ENCODE measurements around the gene CES4A.
"Not testable (repeated sequence)": the region's sequence is repeated elsewhere in the genome, so short reads cannot be mapped to it uniquely, and the experiment has no call there.

Gene CES4A

GRCh38 chr16:66958857-66959703 lies 29.3 kb upstream of the CES4A start:
- DNase-seq = no peak

DNA sequence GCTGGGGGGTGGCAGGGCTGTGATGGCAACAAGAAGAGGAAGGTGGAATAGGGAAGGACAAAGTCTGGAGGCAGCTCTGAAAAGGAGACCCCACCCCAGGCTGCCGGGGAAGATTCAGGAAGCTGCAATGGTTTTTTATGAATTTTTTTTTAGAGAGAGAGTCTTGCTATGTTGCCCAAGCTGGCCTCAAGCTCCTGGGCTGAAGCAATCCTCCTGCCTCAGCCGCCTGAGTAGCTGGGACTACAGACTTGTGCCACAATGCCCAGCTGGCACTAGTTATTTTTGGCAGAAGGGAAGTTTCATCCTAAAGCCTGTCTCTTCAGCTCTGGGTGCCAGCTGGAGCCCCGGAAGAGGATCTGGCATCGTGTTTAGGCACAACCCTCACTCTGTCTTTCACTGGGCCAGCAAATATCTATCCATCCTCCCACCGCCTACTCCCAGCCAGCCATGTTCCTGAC lies 28.7 kb upstream of the CES4A start:
- DNase-seq = no peak

DNA sequence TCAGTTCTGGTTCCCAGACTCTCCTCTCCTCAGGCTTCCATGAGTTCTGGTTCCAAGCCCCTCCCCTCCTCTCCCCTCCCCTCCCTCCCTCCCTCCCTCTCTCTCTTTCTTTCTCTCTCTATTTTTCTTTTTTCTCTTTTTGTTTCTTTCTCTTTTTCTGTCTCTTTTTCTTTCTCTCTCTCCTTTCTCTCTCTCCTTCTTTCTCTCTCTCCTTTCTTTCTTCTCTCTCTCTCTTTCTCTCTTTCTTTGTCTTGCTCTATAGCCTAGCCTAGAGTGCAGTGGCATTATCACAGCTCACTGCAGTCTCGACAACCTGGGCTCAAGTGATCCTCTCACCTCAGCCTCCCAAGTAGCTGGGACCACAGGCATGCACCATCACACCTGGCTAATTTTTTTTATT lies 28.1 kb upstream of the CES4A start:
- no peak for DNase-seq

- peak; percentile 33 to 54 for DNase-seq
Observed at GRCh38 chr16:66961065-66961744, 27.2 kb upstream of the CES4A start, which contains the start of gene CES3. Gene CES3 (plus strand): TSS chr16:66961266. CDS start chr16:66961308, 42 bp downstream.

DNA sequence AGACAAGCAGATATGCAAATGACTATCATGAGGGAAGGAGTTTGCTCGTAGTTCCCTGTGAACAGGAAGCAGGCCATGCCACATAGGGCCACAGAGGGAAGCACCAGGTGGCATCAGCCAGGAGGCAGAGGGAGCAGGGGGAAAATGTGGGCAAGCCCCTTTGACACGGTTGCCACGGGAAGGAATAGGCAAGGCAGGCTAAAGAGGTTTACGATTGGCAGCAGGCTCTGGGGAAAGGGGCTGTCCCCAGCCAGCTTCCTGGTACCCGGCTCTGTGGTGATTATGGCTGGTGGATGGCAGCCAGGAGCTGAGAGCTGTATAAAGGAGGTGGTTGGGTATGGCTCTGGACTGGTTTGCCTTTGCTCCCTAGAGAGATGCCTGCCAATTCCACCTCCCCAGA lies 26.5 kb upstream of the CES4A start:
- DNase-seq = no peak

DNA sequence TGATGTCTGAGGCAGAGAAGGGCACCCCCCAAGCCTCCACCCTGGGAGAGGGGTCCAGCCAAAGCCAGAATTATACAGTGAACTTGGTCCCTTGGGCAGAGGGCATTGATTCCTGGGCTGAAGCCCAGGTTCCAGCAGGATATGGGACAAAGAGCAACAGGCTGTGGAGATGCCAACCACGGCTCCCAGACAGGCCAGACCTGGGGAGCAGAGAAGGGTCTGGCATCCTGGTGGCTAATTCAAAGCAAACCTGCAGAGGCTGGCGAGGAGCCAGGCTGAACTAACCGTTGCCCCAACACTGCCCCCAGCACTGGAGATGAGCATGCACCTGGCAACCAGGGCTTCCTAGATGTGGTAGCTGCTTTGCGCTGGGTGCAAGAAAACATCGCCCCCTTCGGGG lies 24.3 kb upstream of the CES4A start:
- no peak for DNase-seq

DNA sequence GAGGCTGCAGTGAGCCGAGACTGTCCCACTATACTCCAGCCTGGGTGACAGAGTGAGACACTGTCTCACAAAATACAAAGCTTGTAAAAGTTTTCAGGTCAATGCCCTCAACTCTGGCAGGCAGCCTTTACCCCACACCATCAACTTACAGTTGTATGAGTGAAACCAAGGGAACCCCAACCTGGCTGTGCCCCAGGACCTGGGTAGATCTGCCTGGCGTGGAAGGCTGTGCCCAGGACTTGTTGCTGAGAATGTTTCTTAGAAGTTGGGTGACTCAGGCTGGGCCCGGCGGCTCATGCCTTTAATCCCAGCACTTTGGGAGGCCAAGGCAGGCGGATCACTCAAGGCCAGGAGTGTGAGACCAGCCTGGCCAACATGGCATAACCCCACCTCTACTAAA lies 19.5 kb upstream of the CES4A start:
- no peak for DNase-seq

DNA sequence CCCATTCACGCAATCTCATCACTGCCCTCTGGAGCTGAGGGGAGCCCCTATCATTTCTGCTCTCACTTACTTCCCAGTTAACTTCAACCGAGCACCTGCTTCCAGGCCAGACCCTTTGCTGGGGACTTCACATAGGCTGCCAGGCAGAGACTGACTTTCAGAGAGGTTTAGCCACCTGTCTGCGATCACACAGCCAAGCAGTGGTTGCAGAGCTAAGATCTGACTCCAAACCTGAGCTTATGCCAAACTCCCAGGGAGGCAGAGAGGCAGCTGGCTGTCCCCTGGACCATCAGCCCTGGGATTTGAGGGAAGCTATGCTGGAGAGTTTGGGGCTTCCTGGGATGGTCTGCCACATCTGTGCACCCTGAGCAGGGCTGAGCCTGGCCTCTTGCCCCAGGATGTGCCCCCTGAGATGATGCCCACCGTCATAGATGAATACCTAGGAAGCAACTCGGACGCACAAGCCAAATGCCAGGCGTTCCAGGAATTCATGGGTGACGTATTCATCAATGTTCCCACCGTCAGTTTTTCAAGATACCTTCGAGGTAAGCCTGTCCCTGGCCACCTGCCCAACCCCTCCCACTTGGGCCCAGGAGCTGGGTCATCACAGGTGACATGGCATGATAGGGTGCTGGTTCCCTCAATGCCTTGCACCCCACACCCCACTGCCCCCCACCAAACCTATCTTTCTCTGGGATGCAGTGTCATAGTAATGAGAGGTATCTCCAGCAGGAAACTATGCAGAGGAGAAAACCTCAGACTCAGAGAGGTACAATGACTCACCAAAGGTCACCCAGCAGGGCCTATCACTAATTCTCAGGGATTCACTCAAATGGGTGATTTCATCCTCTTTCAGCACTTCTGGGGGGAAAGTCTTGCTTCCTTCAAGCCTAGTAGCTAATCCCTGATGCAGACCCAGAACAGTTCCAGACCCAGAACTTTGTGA lies 17.3 kb upstream of the CES4A start:
- no peak for DNase-seq

DNA sequence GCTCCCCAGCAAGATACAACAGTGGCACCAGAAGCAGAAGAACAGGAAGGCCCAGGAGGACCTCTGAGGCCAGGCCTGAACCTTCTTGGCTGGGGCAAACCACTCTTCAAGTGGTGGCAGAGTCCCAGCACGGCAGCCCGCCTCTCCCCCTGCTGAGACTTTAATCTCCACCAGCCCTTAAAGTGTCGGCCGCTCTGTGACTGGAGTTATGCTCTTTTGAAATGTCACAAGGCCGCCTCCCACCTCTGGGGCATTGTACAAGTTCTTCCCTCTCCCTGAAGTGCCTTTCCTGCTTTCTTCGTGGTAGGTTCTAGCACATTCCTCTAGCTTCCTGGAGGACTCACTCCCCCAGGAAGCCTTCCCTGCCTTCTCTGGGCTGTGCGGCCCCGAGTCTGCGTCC lies 15.4 kb upstream of the CES4A start:
- DNase-seq = no peak

DNA sequence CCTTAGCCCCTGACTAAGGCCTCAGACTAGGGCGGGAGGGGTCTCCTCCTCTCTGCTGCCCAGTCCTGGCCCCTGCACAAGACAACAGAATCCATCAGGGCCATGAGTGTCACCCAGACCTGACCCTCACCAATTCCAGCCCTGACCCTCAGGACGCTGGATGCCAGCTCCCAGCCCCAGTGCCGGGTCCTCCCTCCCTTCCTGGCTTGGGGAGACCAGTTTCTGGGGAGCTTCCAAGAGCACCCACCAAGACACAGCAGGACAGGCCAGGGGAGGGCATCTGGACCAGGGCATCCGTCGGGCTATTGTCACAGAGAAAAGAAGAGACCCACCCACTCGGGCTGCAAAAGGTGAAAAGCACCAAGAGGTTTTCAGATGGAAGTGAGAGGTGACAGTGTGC lies 14.7 kb upstream of the CES4A start:
- DNase-seq = no peak

DNA sequence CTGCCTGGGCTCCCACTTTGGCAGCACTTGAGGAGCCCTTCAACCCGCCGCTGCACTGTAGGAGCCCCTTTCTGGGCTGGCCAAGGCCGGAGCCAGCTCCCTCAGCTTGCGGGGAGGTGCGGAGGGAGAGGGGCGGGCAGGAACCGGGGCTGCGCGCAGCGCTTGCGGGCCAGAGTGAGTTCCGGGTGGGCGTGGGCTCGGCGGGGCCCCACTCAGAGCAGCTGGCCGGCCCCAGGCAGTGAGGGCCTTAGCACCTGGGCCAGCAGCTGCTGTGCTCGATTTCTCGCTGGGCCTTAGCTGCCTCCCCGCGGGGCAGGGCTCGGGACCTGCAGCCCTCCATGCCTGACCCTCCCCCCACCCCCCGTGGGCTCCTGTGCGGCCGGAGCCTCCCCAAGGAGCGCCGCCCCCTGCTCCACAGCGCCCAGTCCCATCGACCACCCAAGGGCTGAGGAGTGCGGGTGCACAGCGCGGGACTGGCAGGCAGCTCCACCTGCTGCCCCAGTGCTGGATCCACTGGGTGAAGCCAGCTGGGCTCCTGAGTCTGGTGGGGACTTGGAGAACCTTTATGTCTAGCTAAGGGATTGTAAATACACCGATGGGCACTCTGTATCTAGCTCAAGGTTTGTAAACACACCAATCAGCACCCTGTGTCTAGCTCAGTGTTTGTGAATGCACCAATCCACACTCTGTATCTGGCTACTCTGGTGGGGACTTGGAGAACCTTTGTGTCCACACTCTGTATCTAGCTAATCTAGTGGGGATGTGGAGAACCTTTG lies 14.0 kb upstream of the CES4A start:
- DNase-seq = not testable (repeated sequence)

GRCh38 chr16:66974932-66975246 lies 13.5 kb upstream of the CES4A start:
- DNase-seq = peak; percentile 43 to 53

GRCh38 chr16:66975302-66975893 lies 13.0 kb upstream of the CES4A start:
- DNase-seq = no peak

GRCh38 chr16:66976746-66977145 lies 11.6 kb upstream of the CES4A start:
- DNase-seq = no peak

- peak; percentile 90 to 93 for DNase-seq
Observed at GRCh38 chr16:66977341-66978113, 10.9 kb upstream of the CES4A start.

- DNase-seq = no peak
Observed at GRCh38 chr16:66979011-66979717, 9.2 kb upstream of the CES4A start.

DNA sequence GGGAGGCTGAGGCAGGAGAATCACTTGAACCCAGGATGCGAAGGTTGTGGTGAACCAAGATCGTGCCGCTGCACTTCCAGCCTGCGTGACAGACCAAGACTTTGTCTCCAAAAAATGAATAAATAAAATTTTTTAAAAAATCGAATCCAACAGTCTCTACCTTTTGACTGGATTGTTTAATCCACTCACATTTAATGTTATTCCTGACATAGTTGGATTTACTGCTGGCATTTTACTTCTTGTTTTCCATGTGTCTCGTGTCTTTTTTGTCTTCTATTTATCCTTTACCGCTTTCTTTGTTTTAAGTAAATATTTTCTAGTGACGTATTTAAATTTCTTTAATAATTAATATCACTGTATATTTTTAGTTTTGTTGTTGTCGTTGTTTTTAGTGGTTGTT lies 5.4 kb upstream of the CES4A start:
- no peak for DNase-seq

DNA sequence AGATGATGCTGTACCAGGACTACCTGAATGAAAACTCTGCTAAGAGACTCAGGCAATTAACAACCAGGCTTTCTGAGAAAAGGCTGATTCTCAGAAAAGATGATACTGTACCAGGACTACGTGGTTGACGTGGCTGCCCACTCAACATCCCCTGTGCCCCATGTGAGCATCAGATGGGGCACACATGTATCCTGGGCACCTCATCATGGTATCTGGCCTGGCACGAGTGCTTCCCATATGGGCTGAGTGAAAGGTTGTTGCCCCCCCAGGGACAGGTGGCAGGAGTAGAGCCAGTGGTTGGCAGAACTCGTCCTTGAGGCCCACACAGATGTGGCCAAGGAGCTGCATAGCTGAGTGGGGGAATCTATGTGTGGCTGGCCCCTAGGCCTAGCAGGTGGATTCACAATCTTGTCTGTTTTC lies 3.5 kb upstream of the CES4A start:
- peak; percentile 58 to 72 for DNase-seq

- DNase-seq = no peak
Observed at GRCh38 chr16:66986559-66986958, 1.8 kb upstream of the CES4A start.

DNA sequence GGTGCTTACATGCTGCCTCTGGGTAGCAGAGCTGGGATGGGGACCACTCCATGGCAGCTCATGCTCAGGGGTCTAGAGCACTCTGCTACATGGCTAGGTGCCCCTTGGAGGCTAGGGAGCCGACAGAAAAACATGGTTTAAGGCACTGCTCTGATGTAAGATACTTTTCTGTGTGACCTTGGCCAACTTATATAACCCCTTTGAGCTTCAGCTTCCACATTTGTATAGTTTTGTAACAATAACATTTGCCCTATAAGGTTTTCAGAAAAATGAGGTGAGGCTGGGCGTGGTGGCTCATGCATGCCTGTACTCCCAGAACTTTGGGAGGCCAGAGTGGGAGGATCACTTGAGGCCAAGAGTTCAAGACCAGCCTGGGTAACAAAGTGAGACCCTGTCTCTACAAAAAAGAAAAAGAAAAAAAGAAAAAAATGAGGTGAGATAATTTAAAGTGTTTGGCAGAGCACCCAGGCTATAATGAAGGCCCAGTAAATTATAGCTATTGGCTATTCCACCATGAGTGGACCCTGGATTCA lies 3.2 kb downstream of the CES4A start:
- no peak for DNase-seq
